Lung (tissue), 12 donors: ENCODE results near the gene DNAH1. TPM values are rescaled to one million over a fixed set of nuclear protein-coding genes. Genes with fewer than 3 reads are reported as not detected.

ENCODE experiments used
- ATAC-seq: fragments of 200-7000 bp; cut with Tn5 transposase; one replicate; pipeline ENCODE4 v1.9.1; 2020; ENCODE audit warnings: moderate number of reproducible peaks; ENCODE audit not compliant: insufficient read depth, low FRiP score
- DNase-seq, 3 donors: peaks; one replicate each; pipeline ENCODE4 v3.0.0-alpha.2; 2013 to 2017
- H3K27ac ChIP-seq, 2 donors: one replicate each; pipeline ENCODE4 v1.5.1; 2013; ENCODE audit warnings: mild to moderate bottlenecking in 2 of 2, moderate library complexity in 2 of 2, control low read depth in 1 of 2, inconsistent platforms in 1 of 2, low read depth in 1 of 2, low read length in 1 of 2
- H3K27me3 ChIP-seq, 3 donors: one replicate each; pipeline ENCODE4 v1.5.1; 2013; ENCODE audit warnings: low read length in 2 of 3; ENCODE audit not compliant: control insufficient read depth in 3 of 3, insufficient read depth in 3 of 3
- H3K36me3 ChIP-seq, 4 donors: one replicate each; pipeline ENCODE4 v1.5.1; 2013; ENCODE audit warnings: low read length in 4 of 4, mild to moderate bottlenecking in 1 of 4, moderate library complexity in 1 of 4; ENCODE audit not compliant: control insufficient read depth in 4 of 4, insufficient read depth in 4 of 4
- H3K4me1 ChIP-seq, 5 donors: one replicate each; pipeline ENCODE4 v1.5.1; 2013; ENCODE audit warnings: low read length in 5 of 5, mild to moderate bottlenecking in 2 of 5, moderate library complexity in 1 of 5; ENCODE audit not compliant: control insufficient read depth in 5 of 5, insufficient read depth in 5 of 5
- H3K4me3 ChIP-seq: one replicate; pipeline ENCODE4 v1.5.1; 2013; ENCODE audit warnings: mild to moderate bottlenecking, control low read depth, moderate library complexity
- H3K9ac ChIP-seq, 2 donors: one replicate each; pipeline ENCODE4 v1.5.1; 2013; ENCODE audit warnings: low read length in 2 of 2, control low read depth in 1 of 2; ENCODE audit not compliant: insufficient read depth in 1 of 2
- H3K9me3 ChIP-seq, 4 donors: one replicate each; pipeline ENCODE4 v1.5.1; 2013; ENCODE audit warnings: low read length in 3 of 4, mild to moderate bottlenecking in 1 of 4, moderate library complexity in 1 of 4; ENCODE audit not compliant: control insufficient read depth in 4 of 4, insufficient read depth in 3 of 4
- CTCF ChIP-seq: IDR thresholded peaks from 2 replicates; pipeline ENCODE4 v1.5.1; 2012; ENCODE audit warnings: mild to moderate bottlenecking; ENCODE audit errors: control extremely low read depth, extremely low read depth
- WGBS, 2 donors: extraction: QIAGEN DNeasy Blood & Tissue Kit; methylation state at CpG; one replicate each; pipeline ENCODE4 v1.1.7; 2013; 5-methylcytosine and 5-hydroxymethylcytosine counted together
- polyA plus RNA-seq, 2 donors: library from polyadenylated mRNA; stranded (reverse); fragments of 200-250 nt; gene quantifications; one replicate each; pipeline ENCODE4 v1.2.1, GENCODE V29; 2013
- total RNA-seq, 2 donors: library from RNA; depleted of rRNA in 1 of 2; stranded (reverse); fragments of >200 nt in 1 of 2; gene quantifications; one replicate each; pipeline ENCODE4 v1.2.1, GENCODE V29; 2014 to 2021
- donor health status: control.
- donor health status: control.
- donor health status: Bipolar disorder and iron deficiency.
- donor health status: healthy.
- donor health status: DM: yes; HTN: yes; CAD: no.

DNAH1 gene
- total and polyA plus RNA-seq, 4 donors: 6.1 to 21.5 (median 11.4) TPM

DNA sequence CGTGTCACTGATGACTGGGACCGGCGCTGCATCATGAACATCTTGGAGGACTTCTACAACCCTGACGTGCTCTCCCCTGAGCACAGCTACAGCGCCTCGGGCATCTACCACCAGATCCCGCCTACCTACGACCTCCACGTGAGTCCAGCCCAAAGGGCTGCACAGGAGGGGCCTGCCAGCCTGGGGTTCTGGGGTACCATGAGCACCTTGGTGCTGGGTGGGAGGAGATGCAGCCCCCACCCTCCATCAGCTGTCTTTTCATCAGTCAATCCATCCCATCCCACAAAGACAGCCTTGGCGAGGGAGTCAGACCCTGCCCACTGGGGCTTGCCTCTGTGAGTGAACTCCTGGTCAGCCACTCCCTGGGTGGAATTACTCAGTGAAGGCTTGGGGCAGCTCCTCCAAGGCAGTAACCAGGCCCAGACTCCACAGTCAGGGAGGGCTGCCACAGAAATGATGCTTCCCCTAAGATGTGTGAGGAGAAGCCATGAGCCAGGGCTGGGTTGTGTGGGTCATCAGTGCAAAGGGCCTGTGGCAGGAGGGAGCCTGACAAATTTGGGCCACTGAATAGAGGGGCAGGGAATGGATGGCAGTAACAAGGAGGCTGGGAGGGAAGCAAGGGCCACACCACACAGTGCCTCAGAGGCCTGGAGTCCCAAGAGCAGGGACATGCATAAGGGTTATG lies 80.9 kb downstream of the DNAH1 start:
- Histone ChIP-seq H3K36me3 (peaks cover 2 to 38% (median 8%) of the 10 kb centered on the region in 4 donors), H3K9me3 (no peaks in the 10 kb centered on the region), H3K27ac (no peak overlapping the region), H3K27me3 (no peaks in the 10 kb centered on the region), H3K4me3 (no peak overlapping the region), H3K9ac (no peak overlapping the region), H3K4me1 (no peaks in the 10 kb centered on the region)
- TF ChIP-seq CTCF: no peak
- DNase-seq (no peak), ATAC-seq (no peak)
- 89 to 92% methylated on average over 10 of the region's 10 CpGs for WGBS, 2 donors

GRCh38 chr3:52397676-52398399 lies 81.7 kb downstream of the DNAH1 start:
- no peak overlapping the region for H3K4me3 ChIP-seq
- no peaks in the 10 kb centered on the region for H3K4me1 ChIP-seq
- no peak for TF ChIP-seq CTCF
- DNase-seq: no peak
- H3K9me3 ChIP-seq: no peaks in the 10 kb centered on the region
- ATAC-seq: no peak
- H3K9ac ChIP-seq: no peak overlapping the region
- WGBS, 2 donors: 90 to 93% methylated on average over 13 of the region's 13 CpGs
- H3K27ac ChIP-seq: no peak overlapping the region
- peaks cover 4 to 38% (median 13%) of the 10 kb centered on the region in 4 donors for H3K36me3 ChIP-seq
- no peaks in the 10 kb centered on the region for H3K27me3 ChIP-seq

GRCh38 chr3:52398670-52399081 lies 82.6 kb downstream of the DNAH1 start:
- no peaks in the 10 kb centered on the region for H3K9me3 ChIP-seq
- no peaks in the 10 kb centered on the region for H3K27me3 ChIP-seq
- no peak for DNase-seq
- H3K4me3 ChIP-seq: no peak overlapping the region
- no peak overlapping the region for H3K9ac ChIP-seq
- H3K4me1 ChIP-seq: no peaks in the 10 kb centered on the region
- peaks cover 7 to 42% (median 18%) of the 10 kb centered on the region in 4 donors for H3K36me3 ChIP-seq
- 95 to 98% methylated on average over 5 of the region's 5 CpGs for WGBS, 2 donors
- no peak for ATAC-seq
- TF ChIP-seq CTCF: no peak
- no peak overlapping the region for H3K27ac ChIP-seq
